GM13977 (cell line): ENCODE results near the gene GRAMD1B.

ENCODE experiments used
- DNase-seq: peaks from one replicate; pipeline ENCODE4 v3.0.0; 2012; ENCODE audit warnings: low spot score
- CTCF ChIP-seq: IDR thresholded peaks from 2 replicates; pipeline ENCODE4 v1.5.1; 2012; ENCODE audit warnings: mild to moderate bottlenecking, control low read depth; ENCODE audit not compliant: insufficient read depth; ENCODE audit errors: extremely low read depth, missing control alignments
- in situ Hi-C: fragments of 300-500 bp; cut with MboI; formaldehyde crosslinking; loops from one replicate; pipeline ENCODE4 v1.12.0; 2022; ENCODE audit warnings: low sequenced_read_pairs, low pct_unique_long_range_greater_than_20kb, mixed read lengths, inconsistent platforms; ENCODE audit not compliant: unreplicated experiment

Gene GRAMD1B

GRCh38 chr11:123588864-123589262 lies 158.8 kb downstream of the GRAMD1B start:
- DNase-seq: no peak
- in situ Hi-C loops: no loop called here
- TF ChIP-seq CTCF: no peak

- no peak for TF ChIP-seq CTCF
- in situ Hi-C loops: no loop called here
- DNase-seq: no peak
Measured at GRCh38 chr11:123590296-123590912, 160.3 kb downstream of the GRAMD1B start.

GRCh38 chr11:123593570-123593969 lies 163.5 kb downstream of the GRAMD1B start:
- no peak for TF ChIP-seq CTCF
- in situ Hi-C loops: no loop called here
- no peak for DNase-seq

- in situ Hi-C loops: no loop called here
- DNase-seq: no peak
- TF ChIP-seq CTCF: no peak
Measured at GRCh38 chr11:123594188-123594901, 164.3 kb downstream of the GRAMD1B start.

- no peak for DNase-seq
- in situ Hi-C loops: no loop called here
- no peak for TF ChIP-seq CTCF
Measured at GRCh38 chr11:123594921-123595320, 164.9 kb downstream of the GRAMD1B start.

GRCh38 chr11:123597859-123598258 lies 167.8 kb downstream of the GRAMD1B start:
- DNase-seq: no peak
- in situ Hi-C loops: no loop called here
- TF ChIP-seq CTCF: no peak
